Measurements from ENCODE around the gene ODF4. TPM values are rescaled to one million over a fixed set of nuclear protein-coding genes. Genes with fewer than 3 reads are reported as not detected.

ODF4 gene
- total RNA-seq, 1 experiment from 2014 or later, result not detected

GRCh38 chr17:8366231-8366630, 26.6 kb downstream of the ODF4 start:
- Histone ChIP-seq H3F3A (ENCODE audit: low read length, unreplicated experiment) (no peaks in the 10 kb centered on the region), H3K79me2 (ENCODE audit: low read length) (no peaks in the 10 kb centered on the region), H2AFZ (ENCODE audit: low read length) (no peak overlapping the region), H3K4me1 (ENCODE audit: insufficient read depth, low read length) (peaks cover 19% of the 10 kb centered on the region), H3K4me3 (ENCODE audit: low read length) (no peak overlapping the region), H3K9me2 (replicated peaks; ENCODE audit: low read length) (no peaks in the 10 kb centered on the region), H3K36me3 (ENCODE audit: low read depth, low read length) (peaks cover 4% of the 10 kb centered on the region; the same call in 1 of the 2 replicates), H3K27ac (ENCODE audit: low read length) (peak overlapping the region; percentile 22), H3K27me3 (ENCODE audit: low read length) (no peaks in the 10 kb centered on the region), H3K4me2 (ENCODE audit: low read length) (no peak overlapping the region), H3K9ac (ENCODE audit: low read length) (no peak overlapping the region), H3K9me3 (ENCODE audit: low read length) (no peaks in the 10 kb centered on the region), H4K20me1 (ENCODE audit: low read length) (no peaks in the 10 kb centered on the region)
- CTCF ChIA-PET, result no interaction called here
- TF ChIP-seq EZH2 (IDR thresholded peaks at IDR 0.05; ENCODE audit: low read length, unreplicated experiment) (no peak), CTCF (conservative IDR thresholded peaks at IDR 0.05; ENCODE audit: low read depth, low read length) (no peak), EZH2phosphoT487 (IDR thresholded peaks at IDR 0.05; ENCODE audit: borderline replicate concordance, low read length) (no peak)
- no TSS peak for BruUV-seq (replicated peaks)
- DNase-seq (peak; percentile 58), ATAC-seq (peak; percentile 76)
- intact Hi-C loops (cut with micrococcal nuclease), result no loop called here
- POLR2A ChIA-PET (ENCODE audit: unreplicated experiment), result no interaction called here

GRCh38 chr17:8368193-8368592, 28.6 kb downstream of the ODF4 start:
- no peaks in the 10 kb centered on the region for H3K79me2 ChIP-seq (ENCODE audit: low read length)
- no peaks in the 10 kb centered on the region for H4K20me1 ChIP-seq (ENCODE audit: low read length)
- CTCF ChIA-PET, result no interaction called here
- no peak for ATAC-seq
- H3K4me1 ChIP-seq (ENCODE audit: insufficient read depth, low read length), result peaks cover 19% of the 10 kb centered on the region
- H3K27ac ChIP-seq (ENCODE audit: low read length), result no peak overlapping the region
- peaks cover 4% of the 10 kb centered on the region; the same call in 1 of the 2 replicates for H3K36me3 ChIP-seq (ENCODE audit: low read depth, low read length)
- TF ChIP-seq EZH2 (IDR thresholded peaks at IDR 0.05; ENCODE audit: low read length, unreplicated experiment) (no peak), EZH2phosphoT487 (IDR thresholded peaks at IDR 0.05; ENCODE audit: borderline replicate concordance, low read length) (no peak), CTCF (conservative IDR thresholded peaks at IDR 0.05; ENCODE audit: low read depth, low read length) (no peak)
- BruUV-seq (replicated peaks), result no TSS peak
- no peak overlapping the region for H3K4me2 ChIP-seq (ENCODE audit: low read length)
- POLR2A ChIA-PET (ENCODE audit: unreplicated experiment), result no interaction called here
- no peak for DNase-seq
- no peak overlapping the region for H2AFZ ChIP-seq (ENCODE audit: low read length)
- no peaks in the 10 kb centered on the region for H3K27me3 ChIP-seq (ENCODE audit: low read length)
- H3K4me3 ChIP-seq (ENCODE audit: low read length), result no peak overlapping the region
- intact Hi-C loops (cut with micrococcal nuclease), result no loop called here
- no peaks in the 10 kb centered on the region for H3K9me3 ChIP-seq (ENCODE audit: low read length)
- H3F3A ChIP-seq (ENCODE audit: low read length, unreplicated experiment), result no peaks in the 10 kb centered on the region
- no peaks in the 10 kb centered on the region for H3K9me2 ChIP-seq (replicated peaks; ENCODE audit: low read length)
- H3K9ac ChIP-seq (ENCODE audit: low read length), result no peak overlapping the region

DNA sequence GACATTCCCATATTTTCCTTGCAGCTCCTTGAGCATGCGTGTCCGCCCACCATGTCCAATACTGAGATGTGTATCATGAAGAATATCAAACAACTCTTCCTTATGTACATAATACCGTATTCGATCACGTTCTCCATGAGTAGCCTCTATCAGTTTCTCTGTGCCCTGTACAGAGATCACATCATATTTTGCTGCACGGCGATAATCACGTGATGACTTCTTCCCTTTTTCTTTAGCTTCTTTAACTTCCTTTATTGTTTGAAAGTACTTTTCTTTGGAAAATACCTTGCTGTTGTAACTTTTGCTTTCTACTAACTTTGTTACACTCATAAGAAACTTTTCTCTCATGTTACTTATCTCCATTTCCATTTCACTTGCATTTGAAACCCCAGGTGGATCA, 30.3 kb downstream of the ODF4 start:
- CTCF ChIA-PET, result no interaction called here
- BruUV-seq (replicated peaks), result TSS peak; percentile 11

More for the DNA sequence above, 30.3 kb downstream of the ODF4 start:
- ATAC-seq, result no peak
- H4K20me1 ChIP-seq (ENCODE audit: low read length), result no peaks in the 10 kb centered on the region
- H2AFZ ChIP-seq (ENCODE audit: low read length), result no peak overlapping the region
- no peak for DNase-seq
- POLR2A ChIA-PET (ENCODE audit: unreplicated experiment), result no interaction called here
- H3K79me2 ChIP-seq (ENCODE audit: low read length), result no peaks in the 10 kb centered on the region
- H3K4me2 ChIP-seq (ENCODE audit: low read length), result no peak overlapping the region
- no peaks in the 10 kb centered on the region for H3K9me2 ChIP-seq (replicated peaks; ENCODE audit: low read length)
- H3K4me1 ChIP-seq (ENCODE audit: insufficient read depth, low read length), result peaks cover 16% of the 10 kb centered on the region
- TF ChIP-seq CTCF (conservative IDR thresholded peaks at IDR 0.05; ENCODE audit: low read depth, low read length), result no peak
- TF ChIP-seq EZH2 (IDR thresholded peaks at IDR 0.05; ENCODE audit: low read length, unreplicated experiment), result no peak
- intact Hi-C loops (cut with micrococcal nuclease), result no loop called here
- no peaks in the 10 kb centered on the region for H3K9me3 ChIP-seq (ENCODE audit: low read length)
- no peak overlapping the region for H3K4me3 ChIP-seq (ENCODE audit: low read length)
- H3K9ac ChIP-seq (ENCODE audit: low read length), result no peak overlapping the region
- H3K36me3 ChIP-seq (ENCODE audit: low read depth, low read length), result peaks cover 4% of the 10 kb centered on the region; the same call in 1 of the 2 replicates
- H3F3A ChIP-seq (ENCODE audit: low read length, unreplicated experiment), result no peaks in the 10 kb centered on the region
- H3K27ac ChIP-seq (ENCODE audit: low read length), result no peak overlapping the region
- no peaks in the 10 kb centered on the region for H3K27me3 ChIP-seq (ENCODE audit: low read length)
